HepG2 (cell line): ENCODE results near the gene GTSF1L. TPM values are rescaled to one million over a fixed set of nuclear protein-coding genes. Genes with fewer than 3 reads are reported as not detected.

Source experiments
- ATAC-seq: fragments of 200-7000 bp; cut with Tn5 transposase; 3 replicates; pipeline ENCODE4 v1.9.1; 2020; ENCODE audit warnings: mild to moderate bottlenecking, moderate library complexity
- BruUV-seq: library from RNA; stranded (reverse); fragments of 400-500 nt; replicated peaks from 2 replicates; lab custom pipeline; 2021; lab: Mats Ljungman, UMichigan
- CTCF ChIA-PET: fragments of 300-600 bp; formaldehyde crosslinking; extraction: SDS; loops from one replicate; lab custom pipeline; 2021; ENCODE audit warnings: low total read pairs, inconsistent platforms, low intra/inter-chr PET ratio; lab: Yijun Ruan, JAX
- POLR2A ChIA-PET: fragments of 350-600 bp; sonication (Branson Sonifier 250); formaldehyde crosslinking; loops from one replicate; lab custom pipeline; 2020; ENCODE audit warnings: antibody characterized with exemption, inconsistent platforms; lab: Yijun Ruan, JAX
- DNase-seq: peaks from one replicate; pipeline ENCODE4 v3.0.0-alpha.2; 2015; ENCODE audit warnings: low spot score
- FAIRE-seq: peaks from 3 replicates; lab custom pipeline; 2011; peaks lifted over from hg19 to GRCh38; lab: Jason Lieb, UNC
- H2AFZ ChIP-seq: one replicate; pipeline ENCODE4 v1.6.1; 2011; ENCODE audit warnings: low read length, inconsistent platforms
- H3K27ac ChIP-seq: fragments of 300-600 bp; 3 replicates; pipeline ENCODE4 v1.8.0; 2011; ENCODE audit warnings: mixed run types, mild to moderate bottlenecking, mixed read lengths, low read length, inconsistent platforms; ENCODE audit not compliant: insufficient read depth; ENCODE audit errors: extremely low read length
- H3K27me3 ChIP-seq, 2 experiments: fragments of 200-600 bp in 1 of 2; 2 replicates in 1 of 2; 3 replicates in 1 of 2; pipeline versions ENCODE4 v1.6.0 to v1.8.0; 2011; ENCODE audit warnings: low read length in 2 of 2, mild to moderate bottlenecking in 2 of 2, moderate library complexity in 2 of 2, inconsistent platforms in 1 of 2; ENCODE audit not compliant: insufficient read depth in 2 of 2, control insufficient read depth in 1 of 2
- H3K36me3 ChIP-seq, 2 experiments: fragments of 200-600 bp in 1 of 2; replicated peaks in 1 of 2; 2 replicates in 1 of 2; 3 replicates in 1 of 2; pipeline versions ENCODE4 v1.5.1 to v1.8.0; 2011; ENCODE audit warnings: low read length in 2 of 2, inconsistent platforms in 1 of 2; ENCODE audit not compliant: insufficient read depth in 2 of 2, control insufficient read depth in 1 of 2
- H3K4me1 ChIP-seq: 2 replicates; pipeline ENCODE4 v1.5.1; 2012; ENCODE audit warnings: low read length, inconsistent platforms; ENCODE audit not compliant: insufficient read depth
- H3K4me2 ChIP-seq: 2 replicates; pipeline ENCODE4 v1.6.0; 2011; ENCODE audit warnings: low read depth, low read length, inconsistent platforms
- H3K4me3 ChIP-seq, 3 experiments: fragments of 200-600 bp in 1 of 3; sonication (generic), shearing (Covaris generic) in 1 of 3; replicated peaks in 1 of 3; 2 replicates each; pipeline ENCODE4 v1.5.1; 2011 to 2016; ENCODE audit warnings: low read length in 3 of 3, inconsistent platforms in 2 of 3, low read depth in 2 of 3, mild to moderate bottlenecking in 2 of 3, control low read depth in 1 of 3, mixed read lengths in 1 of 3; ENCODE audit not compliant: insufficient read depth in 1 of 3
- H3K79me2 ChIP-seq: one replicate; pipeline ENCODE4 v1.6.1; 2011; ENCODE audit warnings: low read length, inconsistent platforms; ENCODE audit not compliant: insufficient read depth
- H3K9ac ChIP-seq: 2 replicates; pipeline ENCODE4 v1.6.0; 2011; ENCODE audit warnings: mild to moderate bottlenecking, low read depth, low read length, inconsistent platforms; ENCODE audit not compliant: insufficient read depth
- H3K9me3 ChIP-seq: 2 replicates; pipeline ENCODE4 v1.5.1; 2012; ENCODE audit warnings: mild to moderate bottlenecking, low read length
- H4K20me1 ChIP-seq: 2 replicates; pipeline ENCODE4 v1.6.0; 2011; ENCODE audit warnings: inconsistent platforms, mild to moderate bottlenecking, low read length, moderate library complexity; ENCODE audit not compliant: insufficient read depth
- FOSL1 ChIP-seq: sonication (generic); formaldehyde crosslinking; IDR thresholded peaks from 2 replicates; pipeline ENCODE4 v1.9.0; 2021; ENCODE audit warnings: missing genetic modification reagents, borderline replicate concordance
- ZBTB4 ChIP-seq: sonication (generic); formaldehyde crosslinking; IDR thresholded peaks from 2 replicates; pipeline ENCODE4 v1.4.0; 2020; ENCODE audit warnings: missing genetic modification reagents, mild to moderate bottlenecking, borderline replicate concordance
- ZNF296 ChIP-seq: sonication (generic); formaldehyde crosslinking; conservative IDR thresholded peaks from 2 replicates; pipeline ENCODE4 v1.5.0; 2020; ENCODE audit warnings: mild to moderate bottlenecking, missing genetic modification reagents
- whole genome bisulfite sequencing: methylation state at CpG from one replicate; pipeline ENCODE4 v1.1.6; 2017; ENCODE audit warnings: low lambda C conversion rate; 5-methylcytosine and 5-hydroxymethylcytosine counted together
- in situ Hi-C: cut with HindIII; loops from 2 replicates; pipeline ENCODE4 v1.10.0; 2017; ENCODE audit warnings: low pct_unique_long_range_greater_than_20kb; ENCODE audit not compliant: extremely low pct_ligation_motif_present
- intact Hi-C: fragments of 100-400 bp; cut with micrococcal nuclease; formaldehyde crosslinking; loops from one replicate; pipeline ENCODE4 v1.10.0; 2022; ENCODE audit not compliant: unreplicated experiment
- polyA plus RNA-seq, 8 experiments: library from polyadenylated mRNA; depleted of rRNA in 3 of 8; stranded (reverse) in 7 of 8; unstranded in 1 of 8; fragments of >200 nt; fragmentation: Illumina TruSeq in 4 of 8; extraction: Trizol in 4 of 8; gene quantifications; 2 replicates each; pipeline versions ENCODE4 v1.2.1 to v1.2.3, GENCODE V29; 2011 to 2016; ENCODE audit warnings: low read depth in 4 of 8, missing spikeins in 1 of 8, mixed read lengths in 1 of 8; ENCODE audit not compliant: insufficient read depth in 1 of 8
- total RNA-seq, 5 experiments: library from RNA; depleted of rRNA; stranded (reverse); fragments of >200 nt; fragmentation: Illumina TruSeq; extraction: Trizol; gene quantifications; 2 replicates each; pipeline ENCODE4 v1.2.3, GENCODE V29; 2016; ENCODE audit warnings: low read depth in 1 of 5

The GTSF1L gene
- total and polyA plus RNA-seq, 2 of the 13 experiments (the other 11 are each of a cell fraction or from before 2014, with no cell fraction given) = not detected

- no peak overlapping the region for H3K4me2 ChIP-seq
- in situ Hi-C loops = no loop called here
Observed at GRCh38 chr20:43716757-43717615, 9.8 kb downstream of the GTSF1L start.

More at GRCh38 chr20:43716757-43717615, 9.8 kb downstream of the GTSF1L start:
- no peak overlapping the region for H3K27ac ChIP-seq
- peaks cover 0 to 6% of the 10 kb centered on the region in 2 experiments; a peak in 1 of 5 replicates for H3K27me3 ChIP-seq
- TF ChIP-seq FOSL1 (CRISPR knock-in tag) (no peak), ZNF296 (CRISPR knock-in tag) (no peak), ZBTB4 (no peak)
- 94% methylated on average over 12 of the region's 12 CpGs for WGBS
- ChIA-PET CTCF (no interaction called here), POLR2A (no interaction called here)
- FAIRE-seq = no peak
- no peak overlapping the region for H2AFZ ChIP-seq
- DNase-seq = no peak
- intact Hi-C loops = no loop called here
- H3K9ac ChIP-seq = no peak overlapping the region
- H3K79me2 ChIP-seq = no peaks in the 10 kb centered on the region
- no peak for ATAC-seq
- H3K4me1 ChIP-seq = peaks cover 4% of the 10 kb centered on the region; the same call in 1 of the 2 replicates
- peaks cover 13 to 19% of the 10 kb centered on the region in 2 experiments; a peak in 3 of 5 replicates for H3K36me3 ChIP-seq
- no peaks in the 10 kb centered on the region for H4K20me1 ChIP-seq
- H3K4me3 ChIP-seq = no peak overlapping the region
- H3K9me3 ChIP-seq = no peaks in the 10 kb centered on the region
- BruUV-seq = no TSS peak
